ENCODE results near the gene KAZN. TPM values are rescaled to one million over a fixed set of nuclear protein-coding genes. Genes with fewer than 3 reads are reported as not detected.

The KAZN gene
- total and polyA plus RNA-seq, 2 experiments from 2014 or later: 7.9 to 15.6 TPM

- H3K4me2 ChIP-seq: no peak overlapping the region
- 39% methylated on average over 5 of the region's 5 CpGs for WGBS (ENCODE audit: low lambda C conversion rate, missing lambda C conversion rate)
- no peak for DNase-seq (ENCODE audit: low spot score)
- no peaks in the 10 kb centered on the region for H3K4me1 ChIP-seq (ENCODE audit: insufficient read depth)
- no peaks in the 10 kb centered on the region for H3K9me2 ChIP-seq (replicated peaks; ENCODE audit: insufficient read depth)
- no peaks in the 10 kb centered on the region for H4K20me1 ChIP-seq (ENCODE audit: insufficient read depth, poor library complexity, severe bottlenecking)
- TF ChIP-seq CTCF (IDR thresholded peaks at IDR 0.05; ENCODE audit: poor library complexity): no peak
- TF ChIP-seq EZH2phosphoT487 (IDR thresholded peaks at IDR 0.05; ENCODE audit: low read depth, severe bottlenecking, unreplicated experiment): no peak
- no peak for TF ChIP-seq EZH2 (IDR thresholded peaks at IDR 0.05; ENCODE audit: borderline replicate concordance)
- no peaks in the 10 kb centered on the region for H3K27me3 ChIP-seq
- no peaks in the 10 kb centered on the region for H3K79me2 ChIP-seq
- no peak overlapping the region for H3K4me3 ChIP-seq
- no peak overlapping the region for H2AFZ ChIP-seq
- H3K36me3 ChIP-seq (replicated peaks; ENCODE audit: insufficient read depth, low read depth): no peaks in the 10 kb centered on the region
- no peak overlapping the region for H3K27ac ChIP-seq
- no peaks in the 10 kb centered on the region for H3K9me3 ChIP-seq (ENCODE audit: low read depth)
Measured at GRCh38 chr1:14767075-14767474, 168.6 kb downstream of the KAZN start.

- Histone ChIP-seq H3K9me2 (replicated peaks; ENCODE audit: insufficient read depth) (no peaks in the 10 kb centered on the region), H3K36me3 (replicated peaks; ENCODE audit: insufficient read depth, low read depth) (no peaks in the 10 kb centered on the region), H3K79me2 (no peaks in the 10 kb centered on the region), H2AFZ (no peak overlapping the region), H3K4me3 (no peak overlapping the region), H3K9me3 (ENCODE audit: low read depth) (no peaks in the 10 kb centered on the region), H3K4me2 (no peak overlapping the region), H3K27ac (no peak overlapping the region), H3K27me3 (no peaks in the 10 kb centered on the region), H4K20me1 (ENCODE audit: insufficient read depth, poor library complexity, severe bottlenecking) (no peaks in the 10 kb centered on the region), H3K4me1 (ENCODE audit: insufficient read depth) (no peaks in the 10 kb centered on the region)
- TF ChIP-seq CTCF (IDR thresholded peaks at IDR 0.05; ENCODE audit: poor library complexity): no peak
- TF ChIP-seq EZH2 (IDR thresholded peaks at IDR 0.05; ENCODE audit: borderline replicate concordance): no peak
- no peak for TF ChIP-seq EZH2phosphoT487 (IDR thresholded peaks at IDR 0.05; ENCODE audit: low read depth, severe bottlenecking, unreplicated experiment)
- DNase-seq (ENCODE audit: low spot score): no peak
- WGBS (ENCODE audit: low lambda C conversion rate, missing lambda C conversion rate): 95% methylated on average over 6 of the region's 6 CpGs
Measured at GRCh38 chr1:14768582-14769304, 170.3 kb downstream of the KAZN start.

GRCh38 chr1:14769486-14770274 is 171.2 kb downstream of the KAZN start:
- H3K27me3 ChIP-seq: no peaks in the 10 kb centered on the region
- no peaks in the 10 kb centered on the region for H3K36me3 ChIP-seq (replicated peaks; ENCODE audit: insufficient read depth, low read depth)
- H3K79me2 ChIP-seq: no peaks in the 10 kb centered on the region
- no peaks in the 10 kb centered on the region for H3K9me3 ChIP-seq (ENCODE audit: low read depth)
- no peaks in the 10 kb centered on the region for H3K4me1 ChIP-seq (ENCODE audit: insufficient read depth)
- H3K4me2 ChIP-seq: no peak overlapping the region
- TF ChIP-seq CTCF (IDR thresholded peaks at IDR 0.05; ENCODE audit: poor library complexity): no peak
- no peak overlapping the region for H3K4me3 ChIP-seq
- WGBS (ENCODE audit: low lambda C conversion rate, missing lambda C conversion rate): 87% methylated on average over 12 of the region's 12 CpGs
- H2AFZ ChIP-seq: no peak overlapping the region
- H3K27ac ChIP-seq: no peak overlapping the region
- H4K20me1 ChIP-seq (ENCODE audit: insufficient read depth, poor library complexity, severe bottlenecking): no peaks in the 10 kb centered on the region
- no peaks in the 10 kb centered on the region for H3K9me2 ChIP-seq (replicated peaks; ENCODE audit: insufficient read depth)
- DNase-seq (ENCODE audit: low spot score): no peak
